HG02840 (cell line): ENCODE measurements around the gene SIT1.
A peak's percentile ranks its signal among the peaks of the same experiment; 100 is the strongest.
"Not testable (repeated sequence)": the region's sequence is repeated elsewhere in the genome, so short reads cannot be mapped to it uniquely, and the experiment has no call there.

Experiments used
- ATAC-seq: cut with Tn5 transposase; IDR thresholded peaks from one replicate; pipeline ENCODE4 v1.9.1; 2021; ENCODE audit warnings: mild to moderate bottlenecking, moderate library complexity, moderate number of reproducible peaks; ENCODE audit not compliant: unreplicated experiment, low FRiP score

The SIT1 gene

GRCh38 chr9:35662437-35662836, 11.7 kb upstream of the SIT1 start:
- ATAC-seq = no peak

GRCh38 chr9:35661756-35662350, 11.1 kb upstream of the SIT1 start:
- ATAC-seq = no peak

DNA sequence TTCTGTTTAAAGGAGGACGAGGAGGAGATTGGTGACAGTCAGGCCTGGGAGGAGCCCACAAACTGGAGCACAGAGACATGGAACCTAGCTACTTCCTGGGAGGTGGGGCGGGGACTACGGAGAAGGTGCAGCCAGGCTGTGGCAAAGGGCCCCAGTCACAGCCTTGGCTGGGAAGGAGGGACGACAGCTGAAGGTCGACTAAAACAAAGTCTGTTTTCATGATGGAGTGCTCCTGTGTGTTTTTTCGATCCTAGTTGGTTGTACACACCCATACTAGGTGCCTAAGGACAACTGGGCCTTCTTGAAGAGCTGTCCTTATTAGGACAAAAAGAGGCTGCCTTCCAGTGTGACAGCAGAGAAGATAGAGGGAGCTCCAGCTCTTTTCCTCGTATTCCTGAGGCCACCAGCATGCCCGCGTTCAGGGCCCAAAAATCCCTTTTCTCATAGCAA, 10.3 kb upstream of the SIT1 start:
- ATAC-seq = no peak

- no peak for ATAC-seq
Measured at GRCh38 chr9:35659340-35659739, 8.6 kb upstream of the SIT1 start.

GRCh38 chr9:35658968-35659220, 8.2 kb upstream of the SIT1 start:
- no peak for ATAC-seq

DNA sequence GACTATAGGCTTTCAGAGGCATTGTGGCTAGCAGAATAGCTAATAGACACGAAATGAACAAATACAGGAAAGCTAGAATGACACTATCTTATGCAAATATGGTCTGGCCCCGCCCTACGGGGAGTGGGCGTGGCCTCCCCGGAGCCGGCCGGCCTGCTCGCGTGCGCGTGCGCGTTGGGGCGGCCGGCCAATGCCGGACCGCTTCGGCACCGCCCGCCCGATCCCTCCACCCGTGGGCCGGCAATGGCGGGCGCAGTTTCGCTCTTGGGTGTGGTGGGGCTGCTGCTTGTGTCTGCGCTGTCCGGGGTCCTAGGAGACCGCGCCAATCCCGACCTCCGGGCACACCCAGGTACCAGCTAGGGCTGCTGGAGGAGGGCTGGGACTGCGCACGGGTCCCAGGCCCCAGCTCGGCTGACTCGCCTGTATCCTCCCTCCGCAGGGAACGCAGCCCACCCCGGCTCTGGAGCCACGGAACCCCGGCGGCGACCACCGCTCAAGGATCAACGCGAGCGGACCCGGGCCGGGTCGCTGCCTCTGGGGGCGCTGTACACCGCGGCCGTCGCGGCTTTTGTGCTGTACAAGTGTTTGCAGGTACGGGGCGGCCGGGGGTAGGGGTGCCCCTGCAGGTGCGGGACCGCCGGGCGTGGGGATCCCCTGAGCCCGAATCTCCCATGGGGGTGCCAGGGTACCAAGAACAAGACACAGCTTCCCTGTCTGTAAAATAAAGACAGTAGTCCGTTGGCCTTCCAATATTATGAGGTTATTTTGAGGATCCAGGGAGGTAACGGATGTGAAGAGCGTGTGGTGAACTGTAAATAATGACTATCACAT, 7.6 kb upstream of the SIT1 start, which contains the start of gene CCDC107:
TSS of gene CCDC107 (plus strand) at position 156 of the 831 bp plus-strand sequence. CDS start at position 244, 88 bp downstream.
- peak; percentile 64 for ATAC-seq

- peak; percentile 85 for ATAC-seq
Measured at GRCh38 chr9:35657546-35658136, 6.9 kb upstream of the SIT1 start, which contains the start of gene RMRP. Gene RMRP, minus strand, starts transcription at chr9:35658019.

- ATAC-seq = no peak
Measured at GRCh38 chr9:35656831-35657545, 6.3 kb upstream of the SIT1 start.

GRCh38 chr9:35656348-35656747, 5.6 kb upstream of the SIT1 start:
- ATAC-seq = no peak

DNA sequence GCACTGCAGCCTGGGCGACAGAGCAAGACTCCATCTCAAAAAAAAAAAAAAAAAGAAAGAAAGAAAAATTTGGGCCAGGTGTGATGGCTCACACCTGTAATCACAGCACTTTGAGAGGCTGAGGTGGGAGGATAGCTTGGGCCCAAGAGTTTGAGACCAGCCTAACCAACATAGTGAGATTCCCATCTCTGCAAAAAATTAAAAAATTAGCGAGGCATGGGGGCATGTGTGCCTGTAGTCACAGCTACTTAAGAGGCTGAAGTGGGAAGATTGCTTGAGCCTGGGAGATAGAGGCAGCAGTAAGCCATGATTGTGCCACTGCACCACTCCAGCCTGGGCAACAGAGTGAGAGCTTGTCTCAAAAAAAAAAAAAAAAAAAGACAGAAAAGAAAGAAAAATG, 2.9 kb upstream of the SIT1 start:
- ATAC-seq = no peak

GRCh38 chr9:35652829-35653209, 2.1 kb upstream of the SIT1 start:
- ATAC-seq = no peak

DNA sequence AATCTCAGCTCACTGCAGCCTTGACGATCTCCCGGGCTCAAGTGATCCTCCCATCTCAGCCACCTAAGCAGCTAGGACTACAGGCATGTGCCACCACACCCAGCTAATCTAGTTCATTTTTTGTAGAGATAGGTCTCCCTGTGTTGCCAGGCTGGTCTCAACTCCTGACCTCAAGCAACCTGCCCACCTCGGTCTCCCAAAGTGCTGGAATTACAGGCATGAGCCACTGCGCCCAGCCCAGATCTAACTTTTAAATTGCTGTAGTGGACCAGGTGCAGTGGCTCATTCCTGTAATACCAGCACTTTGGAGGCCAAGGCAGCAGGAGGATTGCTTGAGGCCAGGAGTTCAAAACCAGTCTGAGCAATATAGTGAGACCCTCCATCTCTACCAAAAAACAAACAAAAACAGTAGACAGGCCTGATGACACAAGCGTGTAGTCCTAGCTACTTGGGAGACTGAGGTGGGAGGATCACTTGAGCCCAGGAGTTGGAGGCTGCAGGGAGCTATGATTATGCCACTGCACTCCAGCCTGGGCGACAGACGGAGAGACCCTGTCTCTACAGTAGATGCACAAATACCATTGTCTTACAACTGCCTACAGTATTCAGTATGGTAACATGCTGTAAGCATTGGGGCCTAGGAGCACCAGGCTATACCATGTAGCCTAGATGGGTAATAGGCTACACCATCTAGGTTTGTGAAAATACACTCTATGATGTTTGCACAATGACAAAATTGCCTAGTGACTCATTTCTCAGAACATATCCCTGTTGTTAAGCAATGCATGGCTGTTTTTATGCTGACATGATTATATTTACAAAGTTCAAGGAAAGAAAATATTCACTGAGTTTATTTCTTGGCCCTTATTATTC, 1.5 kb upstream of the SIT1 start:
- no peak for ATAC-seq

- no peak for ATAC-seq
Measured at GRCh38 chr9:35649431-35650340, 1.0 kb downstream of the SIT1 start.

DNA sequence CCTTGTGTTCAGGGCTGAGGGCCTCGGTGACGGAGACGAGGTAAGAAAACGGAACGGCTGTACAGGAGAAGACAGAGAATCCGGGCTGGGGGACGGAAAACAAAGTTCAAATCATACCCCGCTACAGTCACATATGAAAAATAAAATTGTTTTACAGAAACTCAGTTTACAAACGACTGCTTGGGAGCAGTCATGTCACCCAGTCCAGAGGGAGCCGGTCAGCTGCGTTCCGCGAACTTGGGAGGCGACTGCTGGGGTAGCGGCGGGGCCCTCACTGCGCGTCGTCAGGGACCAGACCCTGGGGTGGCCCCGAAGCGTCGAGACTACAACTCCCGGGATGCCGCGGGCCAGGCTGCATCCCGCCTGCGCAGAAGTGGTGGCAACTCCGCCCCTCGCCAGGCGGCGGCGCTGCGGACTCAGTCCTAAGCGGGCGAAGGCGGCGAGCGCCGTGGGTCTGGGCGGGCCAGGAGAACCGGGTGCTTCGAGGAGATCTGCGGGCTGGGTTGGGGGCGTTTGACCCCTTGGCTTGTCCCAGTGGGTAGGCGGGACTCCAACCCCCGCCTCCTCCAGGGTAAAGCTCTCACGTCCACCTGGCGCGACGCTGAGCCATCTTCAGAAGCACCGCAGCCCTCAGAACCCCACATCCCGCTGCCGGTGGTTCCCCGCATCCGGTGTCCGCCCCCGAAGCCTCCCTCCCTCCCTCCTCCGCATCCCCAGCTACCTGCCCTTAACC, 4.0 kb downstream of the SIT1 start:
- peak; percentile 72 for ATAC-seq

DNA sequence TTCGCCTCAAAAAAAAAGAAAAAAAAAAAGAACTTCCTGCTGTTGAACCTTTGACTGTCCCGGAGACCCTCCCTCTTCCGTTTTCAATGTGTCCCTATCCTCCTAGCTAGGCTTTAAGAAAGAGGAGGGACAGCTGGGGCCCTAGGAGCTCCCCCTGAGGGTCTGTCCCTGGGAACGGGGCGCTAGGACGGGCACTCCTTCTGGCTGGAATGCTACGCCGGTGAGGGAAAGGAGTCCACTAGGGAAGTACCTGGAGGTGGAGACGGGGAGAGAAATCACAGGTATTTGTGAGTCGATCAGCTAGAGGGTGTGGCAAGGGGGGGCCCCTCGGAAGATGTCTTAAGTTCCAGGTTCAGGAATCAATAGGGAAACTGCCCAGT, 4.6 kb downstream of the SIT1 start:
- ATAC-seq = no peak

- not testable (repeated sequence) for ATAC-seq
Measured at GRCh38 chr9:35645736-35646135, 5.0 kb downstream of the SIT1 start.

DNA sequence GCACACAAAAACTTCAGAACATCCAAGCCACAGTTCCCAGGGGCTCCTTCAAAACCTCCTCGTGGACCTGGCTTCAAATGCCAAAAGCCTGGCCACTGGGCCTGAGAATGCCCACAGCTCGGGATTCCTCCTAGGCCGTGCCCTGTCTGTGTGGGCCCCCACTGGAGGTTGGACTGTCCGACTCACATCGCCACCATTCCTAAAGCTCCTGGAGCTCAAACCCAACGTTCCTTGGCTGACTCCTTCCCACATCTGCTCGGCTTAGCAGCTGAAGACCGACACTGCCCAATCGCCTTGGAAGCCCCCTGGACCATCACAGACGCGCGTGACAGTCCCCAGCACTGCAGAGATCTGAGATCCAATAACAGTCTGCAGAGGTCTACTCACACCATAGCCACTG, 7.7 kb downstream of the SIT1 start:
- ATAC-seq = no peak

GRCh38 chr9:35641478-35641877, 9.3 kb downstream of the SIT1 start:
- not testable (repeated sequence) for ATAC-seq
